Activated T-helper 1 cell treated with anti-CD3 and anti-CD28 coated beads, Interleukin-12 subunit alpha, Interleukin-12 subunit beta, Interleukin-2, Interleukin-4 antibody, amounts not matched to agents 30 ng/mL and 10 ng/mL and 1 ng/mL, durations not matched to agents 14 hours and 24 hours and 36 hours (primary cell): ENCODE measurements around the gene EOGT. TPM values are rescaled to one million over a fixed set of nuclear protein-coding genes. Genes with fewer than 3 reads are reported as not detected.

Experiments
- DNase-seq: peaks from one replicate; pipeline ENCODE4 v3.0.0; 2021; ENCODE audit warnings: low spot score
- H3K27ac Mint-ChIP-seq: one replicate; pipeline ENCODE4 v1.8.0; 2021; ENCODE audit warnings: mild to moderate bottlenecking, mixed read lengths
- H3K27me3 Mint-ChIP-seq: one replicate; pipeline ENCODE4 v1.8.0; 2022; ENCODE audit warnings: mild to moderate bottlenecking, moderate library complexity, mixed read lengths; ENCODE audit not compliant: insufficient read depth
- H3K36me3 Mint-ChIP-seq: one replicate; pipeline ENCODE4 v1.8.0; 2021; ENCODE audit warnings: low read depth, mixed read lengths
- H3K4me1 Mint-ChIP-seq: one replicate; pipeline ENCODE4 v1.8.0; 2021; ENCODE audit warnings: low read depth, mixed read lengths
- H3K4me3 Mint-ChIP-seq: one replicate; pipeline ENCODE4 v1.8.0; 2021; ENCODE audit warnings: mild to moderate bottlenecking, moderate library complexity, mixed read lengths
- H3K9me3 Mint-ChIP-seq: one replicate; pipeline ENCODE4 v1.8.0; 2021; ENCODE audit warnings: mixed read lengths
- intact Hi-C: fragments of 100-400 bp; cut with micrococcal nuclease; formaldehyde crosslinking; loops from one replicate; pipeline ENCODE4 v1.15.1; 2024
- total RNA-seq: library from RNA; stranded (reverse); gene quantifications from 2 replicates; pipeline ENCODE4 v1.2.3, GENCODE V29; 2022

EOGT gene
- total RNA-seq = 9.6 and 12.5 TPM in 2 replicates

DNA sequence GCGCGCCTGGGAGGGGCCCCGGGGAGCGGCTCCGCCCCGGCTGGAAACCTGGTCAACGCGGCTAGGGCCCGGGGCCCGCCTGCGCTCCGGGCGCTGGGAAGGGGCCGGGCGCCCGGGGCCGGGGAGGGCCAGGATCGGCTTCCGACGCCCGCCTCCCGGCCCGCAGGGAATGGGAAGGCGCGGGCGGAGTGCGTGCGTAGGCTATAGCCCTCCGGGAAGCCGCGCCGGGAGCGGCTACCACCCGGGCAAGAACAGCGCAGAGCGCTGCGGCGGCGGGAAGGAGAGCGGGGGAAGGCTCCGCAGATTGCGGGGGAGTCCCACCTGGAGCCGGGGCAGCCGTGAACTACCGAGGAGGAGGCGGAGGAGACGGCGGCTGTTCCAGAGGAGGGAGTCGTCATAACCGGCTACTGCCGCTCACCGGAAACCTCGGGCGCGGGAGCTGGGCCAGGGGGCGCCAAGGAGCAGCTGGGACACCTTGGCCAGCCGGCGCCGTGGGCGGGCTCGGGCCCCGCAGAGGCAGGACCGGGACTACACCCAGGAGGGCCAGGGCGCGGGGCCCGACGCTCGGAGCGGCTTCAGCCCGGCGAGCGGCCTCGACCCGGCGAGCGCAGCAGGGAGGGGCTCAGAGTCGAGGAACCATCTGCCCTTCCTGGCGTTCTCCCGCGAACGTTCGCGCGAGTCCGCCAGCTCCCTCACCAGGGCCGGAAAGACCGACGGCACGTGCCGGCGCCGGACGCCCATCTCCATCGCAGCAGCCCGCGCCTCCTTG, at the start of gene EOGT:
EOGT (minus strand) TSS at position 432 of the 769 bp plus-strand sequence. CDS start 3,838 bp downstream, outside the sequence.
- peak; percentile 79 for DNase-seq
- H3K4me1 Mint-ChIP-seq = peaks cover 30% of the 10 kb centered on the region
- no peaks in the 10 kb centered on the region for H3K27me3 Mint-ChIP-seq
- peaks cover 13% of the 10 kb centered on the region for H3K36me3 Mint-ChIP-seq
- peak within 1 kb of the TSS; percentile 86 for H3K27ac Mint-ChIP-seq
- peak within 1 kb of the TSS; percentile 89 for H3K4me3 Mint-ChIP-seq
- intact Hi-C loops = loop anchor here (1.0 to 10.0 kb wide), 8 partner anchors 19 to 959 kb away; partner anchors contain the start of genes ARL6IP5, TMF1 and UBA3
- H3K9me3 Mint-ChIP-seq = no peaks in the 10 kb centered on the region

DNA sequence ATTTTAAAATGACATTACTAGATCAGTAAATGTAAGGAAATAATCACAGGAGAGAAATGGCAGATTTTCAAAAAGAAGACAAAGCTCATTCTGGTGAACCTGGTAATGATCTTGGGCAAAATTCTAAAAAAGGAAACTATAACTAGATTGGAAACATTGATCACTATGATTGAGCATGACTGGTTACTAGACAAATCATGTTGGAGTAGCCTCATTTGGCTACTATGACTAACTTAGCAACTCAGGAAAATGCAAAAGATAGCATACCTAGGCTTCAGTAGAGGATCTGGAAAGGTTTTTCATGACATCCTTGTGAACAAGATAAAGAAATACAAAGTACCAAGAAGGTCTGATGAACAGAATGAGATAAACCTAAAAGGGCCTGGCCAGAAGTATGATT, 46.2 kb upstream of the EOGT start:
- Mint-ChIP-seq H3K27ac (peak overlapping the region; percentile 90), H3K4me1 (peaks cover 51% of the 10 kb centered on the region), H3K36me3 (peaks cover 56% of the 10 kb centered on the region), H3K9me3 (peaks cover 3% of the 10 kb centered on the region), H3K27me3 (no peaks in the 10 kb centered on the region), H3K4me3 (no peak overlapping the region)
- no peak for DNase-seq
- intact Hi-C loops = loop anchor here (1.0 kb wide), 2 partner anchors 9 to 33 kb away; no protein-coding TSS in a partner anchor

GRCh38 chr3:69058947-69059224, 45.4 kb upstream of the EOGT start:
- H3K27ac Mint-ChIP-seq = peak overlapping the region; percentile 90
- DNase-seq = no peak
- intact Hi-C loops = loop anchor here (1.0 kb wide), 3 partner anchors 9 to 33 kb away; partner anchors contain the start of gene UBA3
- no peaks in the 10 kb centered on the region for H3K27me3 Mint-ChIP-seq
- peaks cover 3% of the 10 kb centered on the region for H3K9me3 Mint-ChIP-seq
- peak overlapping the region; percentile 25 for H3K4me3 Mint-ChIP-seq
- H3K4me1 Mint-ChIP-seq = peaks cover 43% of the 10 kb centered on the region
- H3K36me3 Mint-ChIP-seq = peaks cover 54% of the 10 kb centered on the region

DNA sequence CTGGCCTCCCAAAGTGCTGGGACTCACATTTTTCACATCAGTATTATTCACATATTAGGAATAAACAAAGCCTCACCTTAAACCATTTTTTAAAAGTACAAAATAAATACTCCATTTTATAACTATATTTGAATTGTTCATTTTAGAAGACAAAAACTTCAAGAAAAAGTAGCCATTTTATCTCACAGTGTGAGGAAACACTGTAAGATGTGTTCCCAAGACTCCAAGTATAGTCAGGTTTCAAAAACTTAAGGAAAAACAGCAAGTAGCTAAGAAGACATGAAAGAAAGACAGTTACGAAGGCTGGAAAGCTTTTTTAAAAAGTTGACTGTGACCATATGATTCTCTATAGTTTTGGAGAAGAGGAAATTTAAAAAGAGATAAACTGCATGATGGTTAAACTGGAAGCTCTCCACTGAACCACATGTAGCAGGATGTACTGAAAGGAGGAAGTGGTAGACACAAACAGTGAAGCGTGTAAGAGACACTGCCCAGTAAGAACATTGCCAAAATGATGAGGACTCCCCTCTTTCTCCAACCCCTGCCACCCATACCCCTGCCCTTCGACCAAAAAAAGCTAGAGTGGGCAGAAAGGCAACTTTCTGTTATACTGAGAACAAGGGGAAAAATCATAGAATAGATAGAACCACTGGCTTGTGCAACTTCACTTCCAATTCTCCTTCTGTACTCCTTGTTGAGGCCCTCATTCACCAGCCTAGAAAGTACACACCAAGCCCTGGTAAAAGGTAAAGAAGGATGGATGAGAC, 44.9 kb upstream of the EOGT start:
- Mint-ChIP-seq H3K27ac (peak overlapping the region; percentile 90), H3K36me3 (peaks cover 55% of the 10 kb centered on the region), H3K27me3 (no peaks in the 10 kb centered on the region), H3K4me3 (peak overlapping the region; percentile 25), H3K9me3 (peaks cover 3% of the 10 kb centered on the region), H3K4me1 (peaks cover 38% of the 10 kb centered on the region)
- DNase-seq = peak; percentile 21
- intact Hi-C loops = loop anchor here (1.0 kb wide), 1 partner anchor 22 kb away; the partner anchor contains the start of gene UBA3

DNA sequence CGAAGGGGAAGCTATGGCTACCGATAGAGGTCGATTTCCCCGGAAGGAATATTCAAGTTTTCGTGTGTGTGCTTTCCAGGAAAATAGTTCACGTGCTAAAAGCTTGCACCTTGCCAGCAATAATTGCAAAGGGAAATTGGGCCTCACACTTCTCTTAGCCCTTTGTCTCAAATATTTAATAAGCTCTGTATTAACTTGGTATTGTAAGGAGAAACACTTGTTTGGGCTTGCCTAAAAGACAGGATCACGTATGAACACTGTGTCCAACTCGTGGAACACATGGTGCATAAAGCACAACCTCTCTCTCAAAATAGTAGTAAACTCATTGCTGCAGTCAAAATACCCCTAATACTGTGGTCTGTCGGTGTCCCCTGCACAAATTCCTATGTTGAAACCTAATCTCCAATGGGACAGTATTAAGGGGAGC, 39.0 kb upstream of the EOGT start:
- Mint-ChIP-seq H3K36me3 (peaks cover 26% of the 10 kb centered on the region), H3K27ac (peak overlapping the region; percentile 96), H3K4me1 (peaks cover 57% of the 10 kb centered on the region), H3K9me3 (no peaks in the 10 kb centered on the region), H3K4me3 (peak overlapping the region; percentile 97), H3K27me3 (peaks cover 1% of the 10 kb centered on the region)
- no peak for DNase-seq
- intact Hi-C loops = loop anchor here (1.0 to 2.0 kb wide), 5 partner anchors 19 to 274 kb away; partner anchors contain the start of gene EOGT

DNA sequence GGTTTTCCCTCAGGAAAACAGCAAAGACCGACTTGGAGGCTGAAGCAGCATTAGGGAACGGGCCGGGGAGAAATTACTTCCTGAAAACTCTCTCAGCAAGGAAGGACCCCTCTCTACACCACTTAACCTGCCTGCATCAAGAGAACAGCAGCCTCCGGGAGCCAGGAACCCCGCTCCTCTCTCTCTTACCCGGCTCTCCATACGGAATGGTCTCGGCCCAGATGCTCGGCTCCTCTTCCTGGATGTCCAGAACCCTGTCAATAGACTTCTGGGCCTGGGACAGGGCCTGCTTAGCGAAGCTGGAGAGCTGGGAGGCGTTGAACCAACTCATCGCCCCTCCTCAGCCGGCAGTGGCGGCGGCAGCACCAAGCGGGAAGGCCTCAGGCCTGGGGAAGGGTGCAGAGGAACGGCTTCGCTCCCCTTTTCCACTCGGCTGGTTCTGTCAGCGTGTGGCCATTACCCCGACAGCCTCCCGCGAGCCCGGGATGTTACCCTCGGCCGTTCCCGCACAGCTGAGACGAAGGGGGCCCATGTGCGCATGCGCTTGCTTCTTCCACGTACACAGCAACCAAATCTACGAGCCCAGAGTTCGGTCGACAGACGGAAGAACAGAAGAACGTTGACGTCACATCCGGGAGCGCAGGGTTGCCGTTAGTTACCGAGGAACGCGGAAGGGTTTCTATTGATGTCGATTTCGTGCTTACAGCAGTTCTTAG, 38.4 kb upstream of the EOGT start, which contains the start of gene TMF1:
TMF1 (minus strand) TSS at position 578 of the 716 bp plus-strand sequence; CDS start at position 331, 247 bp downstream.
- Mint-ChIP-seq H3K4me3 (peak within 1 kb of the TSS; percentile 97), H3K4me1 (peaks cover 56% of the 10 kb centered on the region), H3K27ac (peak within 1 kb of the TSS; percentile 96), H3K9me3 (no peaks in the 10 kb centered on the region), H3K36me3 (peaks cover 27% of the 10 kb centered on the region), H3K27me3 (peaks cover 1% of the 10 kb centered on the region)
- intact Hi-C loops = loop anchor here (1.0 to 2.0 kb wide), 5 partner anchors 19 to 275 kb away; partner anchors contain the start of gene EOGT
- DNase-seq = peak; percentile 96

DNA sequence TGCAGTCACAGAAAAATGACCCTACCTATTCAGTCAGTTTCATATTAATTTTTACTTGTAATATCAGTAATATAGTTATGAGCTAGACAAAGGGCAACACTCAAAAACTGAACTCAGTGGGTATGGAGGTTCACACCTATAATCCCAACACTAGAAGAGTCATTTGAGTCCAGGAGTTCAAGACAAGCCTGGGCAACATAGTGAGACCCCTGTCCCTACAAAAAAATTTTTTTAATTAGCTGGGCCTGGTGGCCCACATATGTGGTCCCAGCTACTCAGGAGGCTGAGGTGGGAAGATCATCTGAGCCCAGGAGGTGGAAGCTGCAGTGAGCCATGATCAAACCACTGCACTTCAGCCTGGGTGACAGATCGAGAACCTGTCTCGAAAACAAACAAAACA, 35.5 kb upstream of the EOGT start:
- Mint-ChIP-seq H3K4me3 (peak overlapping the region; percentile 49), H3K36me3 (peaks cover 29% of the 10 kb centered on the region), H3K4me1 (peaks cover 65% of the 10 kb centered on the region), H3K9me3 (no peaks in the 10 kb centered on the region), H3K27me3 (peaks cover 1% of the 10 kb centered on the region), H3K27ac (no peak overlapping the region)
- intact Hi-C loops = no loop called here
- DNase-seq = no peak

DNA sequence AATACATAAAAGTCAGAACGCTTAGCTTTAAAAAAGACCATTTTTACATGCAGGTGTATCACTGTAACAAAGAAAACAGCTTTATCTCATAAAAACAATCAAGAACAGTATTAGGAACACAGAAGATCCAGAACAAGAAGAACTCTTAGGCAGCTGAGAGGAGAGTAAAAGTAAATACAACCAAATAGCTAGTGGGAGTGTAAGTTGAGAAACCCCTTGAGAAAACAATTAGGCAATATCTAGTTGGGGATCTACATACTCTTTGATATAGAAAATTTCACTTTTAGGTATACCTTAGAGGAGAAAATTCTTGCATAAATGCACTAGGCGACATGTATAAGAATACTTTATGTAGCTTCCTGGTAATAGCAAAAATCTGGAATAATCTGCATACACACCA, 31.1 kb upstream of the EOGT start:
- intact Hi-C loops = no loop called here
- DNase-seq = no peak
- Mint-ChIP-seq H3K27me3 (no peaks in the 10 kb centered on the region), H3K4me3 (no peak overlapping the region), H3K36me3 (peaks cover 35% of the 10 kb centered on the region), H3K27ac (no peak overlapping the region), H3K9me3 (no peaks in the 10 kb centered on the region), H3K4me1 (peaks cover 38% of the 10 kb centered on the region)

DNA sequence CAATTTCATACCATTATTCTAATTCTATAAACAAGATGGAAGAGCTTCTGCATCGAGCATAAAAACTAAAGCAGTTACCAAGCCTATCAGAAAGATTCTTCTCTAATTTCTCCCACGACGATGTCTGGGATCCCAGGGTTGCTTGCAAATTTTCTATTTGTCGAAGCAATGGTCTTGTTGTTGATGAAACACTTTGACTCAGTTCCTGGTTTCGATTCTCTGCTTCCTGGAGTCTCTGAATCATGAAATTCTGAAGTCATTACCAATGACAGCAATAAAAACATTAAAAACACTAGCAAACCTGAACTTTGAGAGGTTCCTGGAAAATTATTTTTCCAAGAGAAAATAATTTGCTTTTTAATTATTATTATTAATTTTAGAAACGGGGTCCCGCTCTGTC, 20.0 kb upstream of the EOGT start:
- Mint-ChIP-seq H3K9me3 (no peaks in the 10 kb centered on the region), H3K4me3 (no peak overlapping the region), H3K27me3 (no peaks in the 10 kb centered on the region), H3K27ac (peak overlapping the region; percentile 34), H3K4me1 (peaks cover 18% of the 10 kb centered on the region), H3K36me3 (peaks cover 44% of the 10 kb centered on the region)
- DNase-seq = no peak
- intact Hi-C loops = loop anchor here (1.0 to 2.0 kb wide), 2 partner anchors 19 kb away; partner anchors contain the start of gene TMF1

DNA sequence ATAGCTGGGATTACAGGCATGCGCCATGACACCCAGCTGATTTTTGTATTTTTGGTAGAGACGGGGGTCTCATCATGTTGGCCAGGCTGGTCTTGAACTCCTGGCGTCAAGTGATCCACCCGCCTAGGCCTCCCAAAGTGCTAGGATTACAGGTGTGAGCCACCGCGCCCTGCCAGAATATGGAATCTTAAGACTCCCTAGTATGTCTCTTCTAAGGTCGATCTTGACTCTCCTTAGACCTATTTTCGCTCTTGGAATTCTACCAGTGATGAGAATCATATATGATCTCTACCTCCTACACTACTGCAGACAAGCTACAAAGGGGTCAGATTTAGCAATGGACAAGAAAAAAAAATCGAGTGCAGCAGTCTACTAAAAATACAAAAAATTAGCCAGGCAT, 19.3 kb upstream of the EOGT start:
- peaks cover 18% of the 10 kb centered on the region for H3K4me1 Mint-ChIP-seq
- H3K9me3 Mint-ChIP-seq = no peaks in the 10 kb centered on the region
- no peak for DNase-seq
- no peaks in the 10 kb centered on the region for H3K27me3 Mint-ChIP-seq
- H3K27ac Mint-ChIP-seq = peak overlapping the region; percentile 69
- no peak overlapping the region for H3K4me3 Mint-ChIP-seq
- intact Hi-C loops = loop anchor here (1.0 to 2.0 kb wide), 2 partner anchors 18 to 20 kb away; partner anchors contain the start of gene TMF1
- H3K36me3 Mint-ChIP-seq = peaks cover 47% of the 10 kb centered on the region

- peak overlapping the region; percentile 71 for H3K27ac Mint-ChIP-seq
- H3K27me3 Mint-ChIP-seq = no peaks in the 10 kb centered on the region
- peaks cover 18% of the 10 kb centered on the region for H3K4me1 Mint-ChIP-seq
- no peak for DNase-seq
- peaks cover 50% of the 10 kb centered on the region for H3K36me3 Mint-ChIP-seq
- no peak overlapping the region for H3K4me3 Mint-ChIP-seq
- intact Hi-C loops = loop anchor here (2.0 kb wide), 1 partner anchor 17 kb away; no protein-coding TSS in a partner anchor
- no peaks in the 10 kb centered on the region for H3K9me3 Mint-ChIP-seq
These were observed 18.7 kb upstream of the EOGT start for GRCh38 chr3:69032142-69032541.

- Mint-ChIP-seq H3K36me3 (peaks cover 47% of the 10 kb centered on the region), H3K27me3 (no peaks in the 10 kb centered on the region), H3K9me3 (no peaks in the 10 kb centered on the region), H3K4me3 (no peak overlapping the region), H3K4me1 (peaks cover 13% of the 10 kb centered on the region), H3K27ac (no peak overlapping the region)
- intact Hi-C loops = loop anchor here (2.0 kb wide), 1 partner anchor 17 kb away; no protein-coding TSS in a partner anchor
- no peak for DNase-seq
These were observed 18.2 kb upstream of the EOGT start for GRCh38 chr3:69031635-69032034.
